MCF 10A (cell line): ENCODE measurements around the gene POLR1A. TPM values are rescaled to one million over a fixed set of nuclear protein-coding genes. Genes with fewer than 3 reads are reported as not detected.

Experiments
- BruUV-seq: library from RNA; stranded (reverse); fragments of 400-500 nt; replicated peaks from 2 replicates; lab custom pipeline; 2021; lab: Mats Ljungman, UMichigan
- CTCF ChIA-PET: fragments of 300-600 bp; sonication (Branson Sonifier 250); formaldehyde crosslinking; extraction: SDS; loops from one replicate; lab custom pipeline; 2021; ENCODE audit warnings: antibody characterized with exemption, inconsistent platforms; lab: Yijun Ruan, JAX
- POLR2A ChIA-PET: fragments of 300-600, 350-650 bp; sonication (Branson Sonifier 250); formaldehyde crosslinking; extraction: SDS; loops from one replicate; lab custom pipeline; 2020; ENCODE audit warnings: antibody characterized with exemption, inconsistent platforms; lab: Yijun Ruan, JAX
- DNase-seq: peaks from one replicate; pipeline ENCODE4 v3.0.0-alpha.2; 2018; ENCODE audit not compliant: unreplicated experiment
- H3K27ac Mint-ChIP-seq: one replicate; pipeline ENCODE4 v1.8.0; 2022; ENCODE audit warnings: mild to moderate bottlenecking, low read depth, mixed read lengths; ENCODE audit not compliant: unreplicated experiment
- H3K27me3 Mint-ChIP-seq: one replicate; pipeline ENCODE4 v1.8.0; 2022; ENCODE audit warnings: mixed read lengths; ENCODE audit not compliant: insufficient read depth, unreplicated experiment
- H3K36me3 Mint-ChIP-seq: one replicate; pipeline ENCODE4 v1.8.0; 2022; ENCODE audit warnings: mild to moderate bottlenecking, moderate library complexity, mixed read lengths; ENCODE audit not compliant: insufficient read depth, unreplicated experiment
- H3K4me1 Mint-ChIP-seq: one replicate; pipeline ENCODE4 v1.8.0; 2022; ENCODE audit warnings: mixed read lengths; ENCODE audit not compliant: insufficient read depth, unreplicated experiment
- H3K4me3 Mint-ChIP-seq: one replicate; pipeline ENCODE4 v1.8.0; 2022; ENCODE audit warnings: mild to moderate bottlenecking, moderate library complexity, mixed read lengths; ENCODE audit not compliant: unreplicated experiment
- H3K9me3 Mint-ChIP-seq: one replicate; pipeline ENCODE4 v1.8.0; 2022; ENCODE audit warnings: mixed read lengths; ENCODE audit not compliant: unreplicated experiment
- CTCF ChIP-seq: fragments of 200-600 bp; IDR thresholded peaks from one replicate; pipeline ENCODE4 v1.8.0; 2022; ENCODE audit warnings: antibody characterized with exemption, mild to moderate bottlenecking; ENCODE audit not compliant: unreplicated experiment
- intact Hi-C: fragments of 100-400 bp; cut with micrococcal nuclease; formaldehyde crosslinking; loops from 2 replicates; pipeline ENCODE4 v1.14.1; 2022
- total RNA-seq: library from RNA; stranded (reverse); gene quantifications from 2 replicates; pipeline ENCODE4 v1.2.3, GENCODE V29; 2022

POLR1A gene
- total RNA-seq, 1 experiment from 2014 or later: 52.7 TPM

GRCh38 chr2:86042256-86043168 is 63.2 kb downstream of the POLR1A start:
- CTCF ChIA-PET: interaction anchor here (0.5 to 2.0 kb wide), 3 partner anchors 153 to 215 kb away, joined by 3 to 4 read pairs (median 3); partner anchors contain the start of gene ST3GAL5
- intact Hi-C loops: no loop called here
- H3K4me1 Mint-ChIP-seq: peaks cover 3% of the 10 kb centered on the region
- no peak overlapping the region for H3K27ac Mint-ChIP-seq
- DNase-seq: no peak
- TF ChIP-seq CTCF: no peak
- no peak overlapping the region for H3K4me3 Mint-ChIP-seq
- peaks cover 76% of the 10 kb centered on the region for H3K36me3 Mint-ChIP-seq
- H3K27me3 Mint-ChIP-seq: no peaks in the 10 kb centered on the region
- POLR2A ChIA-PET: no interaction called here
- no TSS peak for BruUV-seq
- no peaks in the 10 kb centered on the region for H3K9me3 Mint-ChIP-seq

GRCh38 chr2:86039963-86040655 is 65.6 kb downstream of the POLR1A start:
- no TSS peak for BruUV-seq
- DNase-seq: no peak
- intact Hi-C loops: no loop called here
- Mint-ChIP-seq H3K9me3 (no peaks in the 10 kb centered on the region), H3K4me1 (peaks cover 5% of the 10 kb centered on the region), H3K27ac (no peak overlapping the region), H3K4me3 (no peak overlapping the region), H3K27me3 (no peaks in the 10 kb centered on the region), H3K36me3 (peaks cover 63% of the 10 kb centered on the region)
- TF ChIP-seq CTCF: no peak
- ChIA-PET CTCF (interaction anchor here (1.1 kb wide), 1 partner anchor 152 kb away, joined by 3 read pairs; no protein-coding TSS in a partner anchor), POLR2A (interaction anchor here (0.6 kb wide), 1 partner anchor 147 kb away, joined by 3 read pairs; no protein-coding TSS in a partner anchor)

- Mint-ChIP-seq H3K36me3 (peaks cover 63% of the 10 kb centered on the region), H3K9me3 (no peaks in the 10 kb centered on the region), H3K27ac (no peak overlapping the region), H3K4me3 (no peak overlapping the region), H3K27me3 (no peaks in the 10 kb centered on the region), H3K4me1 (peaks cover 5% of the 10 kb centered on the region)
- ChIA-PET CTCF (interaction anchor here (0.9 to 1.1 kb wide), 2 partner anchors 151 to 212 kb away, joined by 3 to 4 read pairs; no protein-coding TSS in a partner anchor), POLR2A (interaction anchor here (0.6 kb wide), 1 partner anchor 146 kb away, joined by 3 read pairs; no protein-coding TSS in a partner anchor)
- BruUV-seq: no TSS peak
- intact Hi-C loops: no loop called here
- no peak for TF ChIP-seq CTCF
- no peak for DNase-seq
Observed at GRCh38 chr2:86039178-86039962, 66.3 kb downstream of the POLR1A start.
